C4-2B (cell line): ENCODE results near the gene FAM236B.

ENCODE experiments used
- ZFX ChIP-seq: fragments of 450-650 bp; IDR thresholded peaks from 2 replicates; pipeline ENCODE4 v1.6.1; 2017
- TF ChIP-seq, protein P1 (sequence below): fragments of 450-650 bp; conservative IDR thresholded peaks from 2 replicates; pipeline ENCODE4 v1.5.1; 2017; ENCODE audit warnings: mild to moderate bottlenecking

DNA sequence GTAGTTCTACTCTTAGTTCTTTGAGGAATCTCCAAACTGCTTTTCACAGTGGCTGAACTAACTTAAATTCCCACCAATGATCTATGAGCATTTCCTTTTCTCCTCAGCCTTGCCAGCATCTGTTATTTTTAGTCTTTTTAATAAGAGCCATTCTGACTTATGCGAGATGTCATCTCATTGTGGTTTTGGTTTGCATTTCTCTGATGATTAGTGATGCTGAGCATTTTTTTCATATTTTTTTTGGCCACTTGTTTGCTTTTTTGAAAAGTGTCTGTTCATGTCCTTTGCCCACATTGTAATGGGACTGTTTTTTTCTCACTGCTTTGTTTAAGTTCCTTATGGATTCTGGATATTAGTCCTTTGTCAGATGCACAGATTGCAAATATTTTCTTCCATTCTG is 46.9 kb downstream of the FAM236B start:
- TF ChIP-seq, protein P1, sequence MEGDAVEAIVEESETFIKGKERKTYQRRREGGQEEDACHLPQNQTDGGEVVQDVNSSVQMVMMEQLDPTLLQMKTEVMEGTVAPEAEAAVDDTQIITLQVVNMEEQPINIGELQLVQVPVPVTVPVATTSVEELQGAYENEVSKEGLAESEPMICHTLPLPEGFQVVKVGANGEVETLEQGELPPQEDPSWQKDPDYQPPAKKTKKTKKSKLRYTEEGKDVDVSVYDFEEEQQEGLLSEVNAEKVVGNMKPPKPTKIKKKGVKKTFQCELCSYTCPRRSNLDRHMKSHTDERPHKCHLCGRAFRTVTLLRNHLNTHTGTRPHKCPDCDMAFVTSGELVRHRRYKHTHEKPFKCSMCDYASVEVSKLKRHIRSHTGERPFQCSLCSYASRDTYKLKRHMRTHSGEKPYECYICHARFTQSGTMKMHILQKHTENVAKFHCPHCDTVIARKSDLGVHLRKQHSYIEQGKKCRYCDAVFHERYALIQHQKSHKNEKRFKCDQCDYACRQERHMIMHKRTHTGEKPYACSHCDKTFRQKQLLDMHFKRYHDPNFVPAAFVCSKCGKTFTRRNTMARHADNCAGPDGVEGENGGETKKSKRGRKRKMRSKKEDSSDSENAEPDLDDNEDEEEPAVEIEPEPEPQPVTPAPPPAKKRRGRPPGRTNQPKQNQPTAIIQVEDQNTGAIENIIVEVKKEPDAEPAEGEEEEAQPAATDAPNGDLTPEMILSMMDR: no peak
- TF ChIP-seq ZFX: no peak
